GM12801 (cell line): ENCODE data around the gene RPS27.

Source experiments
- CTCF ChIP-seq: IDR thresholded peaks from one replicate; pipeline ENCODE4 v1.5.1; 2011; ENCODE audit warnings: control low read depth; ENCODE audit not compliant: insufficient read length; ENCODE audit errors: extremely low read depth

Gene RPS27

GRCh38 chr1:153990468-153991150 lies at the start of gene RPS27:
TSS of gene RPS27 (plus strand) at chr1:153990762. CDS start at chr1:153990797, 35 bp downstream.
- TF ChIP-seq CTCF, result no peak

- no peak for TF ChIP-seq CTCF
Measured at GRCh38 chr1:153941826-153942725, 48.5 kb upstream of the RPS27 start.

- TF ChIP-seq CTCF, result no peak
Measured at GRCh38 chr1:153942766-153943549, 47.6 kb upstream of the RPS27 start.

- TF ChIP-seq CTCF, result no peak
Measured at GRCh38 chr1:153944005-153944826, 46.3 kb upstream of the RPS27 start.

GRCh38 chr1:153944827-153945117 lies 45.8 kb upstream of the RPS27 start:
- no peak for TF ChIP-seq CTCF

- no peak for TF ChIP-seq CTCF
Measured at GRCh38 chr1:153945131-153945794, 45.3 kb upstream of the RPS27 start.
